ENCODE measurements around the gene FUT8. TPM values are rescaled to one million over a fixed set of nuclear protein-coding genes. Genes with fewer than 3 reads are reported as not detected.

The FUT8 gene
- total RNA-seq, 6 experiments from 2014 or later: 59.5 to 70.4 (median 63.8) TPM

- H3K36me3 Mint-ChIP-seq (ENCODE audit: low read depth): no peaks in the 10 kb centered on the region
- no peak overlapping the region for H3K27ac Mint-ChIP-seq
- H3K4me3 Mint-ChIP-seq: no peak overlapping the region
- TF ChIP-seq, protein P1, sequence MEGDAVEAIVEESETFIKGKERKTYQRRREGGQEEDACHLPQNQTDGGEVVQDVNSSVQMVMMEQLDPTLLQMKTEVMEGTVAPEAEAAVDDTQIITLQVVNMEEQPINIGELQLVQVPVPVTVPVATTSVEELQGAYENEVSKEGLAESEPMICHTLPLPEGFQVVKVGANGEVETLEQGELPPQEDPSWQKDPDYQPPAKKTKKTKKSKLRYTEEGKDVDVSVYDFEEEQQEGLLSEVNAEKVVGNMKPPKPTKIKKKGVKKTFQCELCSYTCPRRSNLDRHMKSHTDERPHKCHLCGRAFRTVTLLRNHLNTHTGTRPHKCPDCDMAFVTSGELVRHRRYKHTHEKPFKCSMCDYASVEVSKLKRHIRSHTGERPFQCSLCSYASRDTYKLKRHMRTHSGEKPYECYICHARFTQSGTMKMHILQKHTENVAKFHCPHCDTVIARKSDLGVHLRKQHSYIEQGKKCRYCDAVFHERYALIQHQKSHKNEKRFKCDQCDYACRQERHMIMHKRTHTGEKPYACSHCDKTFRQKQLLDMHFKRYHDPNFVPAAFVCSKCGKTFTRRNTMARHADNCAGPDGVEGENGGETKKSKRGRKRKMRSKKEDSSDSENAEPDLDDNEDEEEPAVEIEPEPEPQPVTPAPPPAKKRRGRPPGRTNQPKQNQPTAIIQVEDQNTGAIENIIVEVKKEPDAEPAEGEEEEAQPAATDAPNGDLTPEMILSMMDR (IDR thresholded peaks at IDR 0.05): no peak
- peaks cover 12% of the 10 kb centered on the region for H3K4me1 Mint-ChIP-seq (ENCODE audit: low read depth)
- no peak for DNase-seq
- H3K27me3 Mint-ChIP-seq (ENCODE audit: insufficient read depth): no peaks in the 10 kb centered on the region
- H3K9me3 Mint-ChIP-seq: no peaks in the 10 kb centered on the region
These were observed 140.2 kb downstream of the FUT8 start for GRCh38 chr14:65552724-65553123.

DNA sequence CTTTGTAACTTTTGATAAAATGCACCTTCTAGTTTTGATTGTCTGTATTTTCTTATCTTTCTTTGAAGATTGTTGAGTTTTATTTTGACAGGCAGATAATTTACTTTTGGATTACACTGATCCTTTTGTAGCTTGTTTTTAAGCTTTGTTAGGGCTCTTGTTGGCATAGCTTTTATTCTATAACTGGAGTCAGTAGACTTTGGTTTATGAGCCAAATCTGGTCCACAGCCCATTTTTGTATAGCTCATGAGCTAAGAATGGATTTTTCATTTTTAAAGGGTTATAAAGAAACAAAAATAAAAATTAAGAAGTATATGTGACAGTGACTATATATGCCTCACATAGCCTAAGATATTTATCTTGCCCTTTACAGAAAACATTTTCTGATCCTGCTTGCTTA, 142.3 kb downstream of the FUT8 start:
- Mint-ChIP-seq H3K4me1 (ENCODE audit: low read depth) (peaks cover 13% of the 10 kb centered on the region), H3K36me3 (ENCODE audit: low read depth) (no peaks in the 10 kb centered on the region), H3K27ac (no peak overlapping the region), H3K4me3 (no peak overlapping the region), H3K9me3 (no peaks in the 10 kb centered on the region), H3K27me3 (ENCODE audit: insufficient read depth) (no peaks in the 10 kb centered on the region)
- no peak for DNase-seq
- TF ChIP-seq, protein P1 (IDR thresholded peaks at IDR 0.05): no peak

DNA sequence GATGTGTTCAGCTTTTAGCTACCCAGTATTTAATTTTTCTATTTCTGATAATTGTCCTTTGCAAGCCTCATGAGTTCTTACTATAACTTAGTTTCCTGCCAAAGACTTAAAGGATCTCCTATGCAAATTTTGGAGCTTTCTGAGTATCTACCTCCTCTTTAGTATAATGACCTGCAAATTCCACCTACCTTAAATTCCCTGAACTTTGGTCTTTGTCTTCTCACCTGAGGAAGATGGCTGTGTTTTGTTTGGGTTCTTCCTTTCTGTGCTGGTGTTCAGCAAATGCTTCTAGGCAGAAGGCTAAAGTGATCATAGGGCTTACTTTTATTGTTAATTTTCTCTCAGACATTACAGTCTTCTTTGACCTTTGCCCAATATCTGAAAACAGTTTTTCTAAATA, 142.8 kb downstream of the FUT8 start:
- Mint-ChIP-seq H3K4me3 (no peak overlapping the region), H3K36me3 (ENCODE audit: low read depth) (no peaks in the 10 kb centered on the region), H3K4me1 (ENCODE audit: low read depth) (peaks cover 18% of the 10 kb centered on the region)

DNA sequence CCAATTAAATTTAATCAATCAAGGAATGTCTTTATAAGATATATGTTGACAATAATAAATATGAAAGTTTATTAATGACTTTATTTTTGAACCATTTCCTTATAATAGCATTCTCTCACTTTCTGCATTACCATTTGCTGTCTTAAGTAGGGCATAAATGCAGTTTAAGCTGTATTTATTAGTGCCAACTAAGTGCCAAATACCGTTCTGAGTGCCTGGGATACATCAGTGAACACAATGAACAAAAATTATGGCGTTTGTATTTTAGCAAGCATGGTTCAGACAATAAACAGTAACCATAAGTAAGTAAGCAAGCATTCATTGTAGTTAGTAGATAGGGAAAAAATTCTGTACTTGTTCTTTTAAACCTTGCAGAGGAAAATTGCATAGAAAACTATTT, 145.8 kb downstream of the FUT8 start:
- no peak for DNase-seq

More for the DNA sequence above, 142.8 kb downstream of the FUT8 start:
- Mint-ChIP-seq H3K27me3 (ENCODE audit: insufficient read depth) (no peaks in the 10 kb centered on the region), H3K27ac (no peak overlapping the region), H3K9me3 (no peaks in the 10 kb centered on the region)
- TF ChIP-seq, protein P1 (IDR thresholded peaks at IDR 0.05): no peak
- no peak for DNase-seq

DNA sequence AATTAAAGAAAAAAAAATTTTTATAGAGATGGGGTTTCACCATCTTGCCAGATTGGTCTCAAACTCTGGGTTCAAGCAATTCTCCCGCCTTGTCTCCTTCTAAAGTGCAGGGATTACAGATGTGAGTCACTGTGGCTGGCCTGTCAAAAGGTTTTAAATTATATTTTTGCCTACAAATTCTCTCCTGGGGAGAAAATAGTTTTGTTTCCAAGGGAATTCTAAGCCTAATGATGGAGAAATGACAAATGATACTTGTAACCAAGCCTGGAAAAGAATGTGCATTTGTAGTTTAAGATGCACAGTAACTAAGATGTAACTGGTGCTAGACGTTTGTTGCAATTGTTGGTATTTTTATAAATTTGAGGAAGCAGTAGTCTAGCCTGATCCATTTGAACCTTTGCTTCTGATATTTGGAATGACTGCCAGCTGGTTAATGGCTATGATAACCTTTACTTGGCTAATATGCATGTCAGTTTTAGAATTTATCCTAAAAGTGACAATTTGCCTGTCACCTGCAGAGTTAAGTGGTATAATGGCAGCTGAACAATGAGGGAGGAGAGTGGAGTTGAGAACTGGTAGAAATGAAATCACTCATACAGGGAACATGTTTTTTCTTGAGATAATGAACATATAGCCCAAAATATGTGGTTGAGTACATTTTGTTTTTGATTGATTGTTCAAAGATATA, 148.0 kb downstream of the FUT8 start:
- Mint-ChIP-seq H3K9me3 (no peaks in the 10 kb centered on the region), H3K27ac (no peak overlapping the region), H3K4me3 (no peak overlapping the region), H3K36me3 (ENCODE audit: low read depth) (peaks cover 22% of the 10 kb centered on the region), H3K4me1 (ENCODE audit: low read depth) (peaks cover 16% of the 10 kb centered on the region; the same call in 1 of the 2 replicates), H3K27me3 (ENCODE audit: insufficient read depth) (no peaks in the 10 kb centered on the region)
- DNase-seq: no peak
- TF ChIP-seq, protein P1 (IDR thresholded peaks at IDR 0.05): no peak

More for the DNA sequence above, 145.8 kb downstream of the FUT8 start:
- TF ChIP-seq, protein P1 (IDR thresholded peaks at IDR 0.05): no peak
- no peaks in the 10 kb centered on the region for H3K27me3 Mint-ChIP-seq (ENCODE audit: insufficient read depth)
- peaks cover 16% of the 10 kb centered on the region; the same call in 1 of the 2 replicates for H3K4me1 Mint-ChIP-seq (ENCODE audit: low read depth)
- no peak overlapping the region for H3K4me3 Mint-ChIP-seq
- H3K9me3 Mint-ChIP-seq: no peaks in the 10 kb centered on the region
- peaks cover 10% of the 10 kb centered on the region for H3K36me3 Mint-ChIP-seq (ENCODE audit: low read depth)
- no peak overlapping the region for H3K27ac Mint-ChIP-seq

Data from HFFc6 (cell line).